Smooth muscle cell of the brain vasculature (primary cell): ENCODE data around the gene ING3.
A peak's percentile ranks its signal among the peaks of the same experiment; 100 is the strongest.
"Not testable (repeated sequence)": the region's sequence is repeated elsewhere in the genome, so short reads cannot be mapped to it uniquely, and the experiment has no call there.

Experiments
- DNase-seq: peaks from one replicate; pipeline ENCODE4 v3.0.0-alpha.2; 2012; ENCODE audit warnings: low read depth, low spot score

ING3 gene

GRCh38 chr7:120949998-120950538 lies 509 bp upstream of the ING3 start:
- no peak for DNase-seq

DNA sequence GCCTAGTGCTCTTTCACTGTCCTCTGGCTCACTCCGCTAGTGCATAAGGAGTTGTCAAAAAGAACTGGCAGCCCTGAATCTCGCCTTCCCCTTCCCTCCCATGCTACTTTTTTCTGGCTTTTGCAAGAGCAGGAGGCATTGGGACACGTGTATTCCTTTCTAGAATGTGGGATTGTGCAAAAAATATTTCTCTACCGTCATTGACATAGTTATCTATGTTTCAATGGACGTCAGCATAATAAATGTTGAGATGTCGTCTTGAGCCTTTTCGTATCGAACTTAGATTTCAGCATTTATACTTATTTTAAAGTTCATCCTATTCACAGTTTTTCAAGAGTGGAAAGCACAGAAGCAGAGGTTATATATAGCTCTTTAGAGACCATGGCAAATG lies 727 bp downstream of the ING3 start:
- DNase-seq, result no peak

- no peak for DNase-seq
Measured at GRCh38 chr7:120951826-120952225, 1.2 kb downstream of the ING3 start.

- DNase-seq, result no peak
Measured at GRCh38 chr7:120955577-120956149, 5.1 kb downstream of the ING3 start.

- no peak for DNase-seq
Measured at GRCh38 chr7:120959929-120960484, 9.4 kb downstream of the ING3 start.

DNA sequence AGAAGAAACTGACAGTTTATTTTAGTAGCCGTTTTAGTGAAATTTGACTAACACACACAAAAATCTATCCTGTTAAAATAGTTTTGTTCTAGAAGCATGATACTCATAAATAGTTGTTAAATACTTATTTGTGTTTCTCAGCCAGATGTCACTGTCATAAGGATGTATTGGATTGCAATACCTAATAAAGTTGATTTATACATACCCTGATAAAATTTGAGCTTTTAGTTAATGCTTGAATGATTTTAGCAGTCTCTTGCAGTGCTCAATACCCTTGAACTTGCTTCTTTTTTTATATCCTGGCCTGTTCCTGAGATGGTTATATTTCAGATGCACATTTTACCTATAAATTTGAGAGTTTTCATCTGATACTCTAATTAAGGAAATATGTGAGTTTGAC lies 10.1 kb downstream of the ING3 start:
- no peak for DNase-seq

DNA sequence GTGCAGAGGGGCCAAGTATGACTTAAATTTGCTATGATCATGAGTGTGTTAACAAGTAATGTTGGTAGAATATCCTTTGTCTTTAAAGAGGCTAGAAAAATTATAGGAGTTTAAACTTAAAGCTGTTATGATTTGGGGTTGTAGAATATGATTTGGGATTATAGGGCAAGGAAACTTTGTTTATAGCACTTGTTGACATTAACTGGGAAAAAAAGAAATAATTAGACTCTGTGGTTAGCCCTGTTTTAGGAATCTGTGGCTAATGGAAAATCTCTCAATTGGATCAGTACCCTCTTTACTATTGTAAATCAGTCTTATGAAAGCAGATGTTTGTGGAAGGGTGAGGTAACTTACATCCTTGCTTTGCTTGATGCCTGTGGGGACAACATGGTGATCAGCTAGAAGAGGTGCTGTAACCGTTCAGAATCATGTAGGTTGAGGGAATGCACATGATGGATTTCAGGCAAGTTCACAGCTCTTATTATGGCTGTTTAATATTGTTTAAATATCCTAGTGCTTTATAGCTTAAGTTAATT lies 11.1 kb downstream of the ING3 start:
- DNase-seq, result no peak

- no peak for DNase-seq
Measured at GRCh38 chr7:120964088-120964487, 13.5 kb downstream of the ING3 start.

DNA sequence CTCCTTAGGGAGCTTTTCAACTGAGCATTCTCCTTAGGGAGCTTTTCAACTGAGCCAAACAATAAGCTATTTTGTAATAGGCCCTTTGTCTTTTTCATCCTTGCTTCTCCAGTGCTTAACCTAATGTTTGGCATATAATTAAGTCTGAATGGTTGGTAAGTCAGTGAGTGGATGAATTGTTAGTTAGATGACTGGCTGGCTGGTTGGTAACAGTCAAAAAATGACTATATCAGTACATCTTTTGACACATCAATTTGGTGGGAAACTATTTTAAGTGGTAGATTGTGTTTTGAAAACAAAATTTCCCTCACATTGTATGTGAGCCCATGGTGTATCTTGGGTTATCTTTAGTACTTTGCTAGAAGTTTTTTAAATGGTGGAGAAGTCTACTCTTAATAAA lies 16.4 kb downstream of the ING3 start:
- no peak for DNase-seq

DNA sequence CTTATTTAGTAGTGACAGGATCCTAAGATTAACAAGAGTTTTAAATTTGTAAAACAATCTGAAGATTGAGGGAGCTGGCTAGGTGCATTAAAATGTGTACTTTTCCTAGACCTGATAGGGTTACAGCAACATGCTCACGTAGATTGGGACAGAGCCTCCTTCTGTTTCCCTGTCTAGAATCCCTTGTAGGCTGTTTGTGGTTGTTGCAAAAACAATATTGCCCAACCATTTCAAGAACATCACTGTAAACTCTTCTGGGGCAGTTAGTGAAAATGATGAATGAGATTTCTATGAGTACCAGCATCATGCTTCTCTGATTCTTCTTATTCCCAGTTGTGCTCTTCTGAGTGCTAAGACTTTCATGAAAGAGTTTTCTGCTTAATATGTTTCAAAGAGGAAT lies 23.3 kb downstream of the ING3 start:
- no peak for DNase-seq

DNA sequence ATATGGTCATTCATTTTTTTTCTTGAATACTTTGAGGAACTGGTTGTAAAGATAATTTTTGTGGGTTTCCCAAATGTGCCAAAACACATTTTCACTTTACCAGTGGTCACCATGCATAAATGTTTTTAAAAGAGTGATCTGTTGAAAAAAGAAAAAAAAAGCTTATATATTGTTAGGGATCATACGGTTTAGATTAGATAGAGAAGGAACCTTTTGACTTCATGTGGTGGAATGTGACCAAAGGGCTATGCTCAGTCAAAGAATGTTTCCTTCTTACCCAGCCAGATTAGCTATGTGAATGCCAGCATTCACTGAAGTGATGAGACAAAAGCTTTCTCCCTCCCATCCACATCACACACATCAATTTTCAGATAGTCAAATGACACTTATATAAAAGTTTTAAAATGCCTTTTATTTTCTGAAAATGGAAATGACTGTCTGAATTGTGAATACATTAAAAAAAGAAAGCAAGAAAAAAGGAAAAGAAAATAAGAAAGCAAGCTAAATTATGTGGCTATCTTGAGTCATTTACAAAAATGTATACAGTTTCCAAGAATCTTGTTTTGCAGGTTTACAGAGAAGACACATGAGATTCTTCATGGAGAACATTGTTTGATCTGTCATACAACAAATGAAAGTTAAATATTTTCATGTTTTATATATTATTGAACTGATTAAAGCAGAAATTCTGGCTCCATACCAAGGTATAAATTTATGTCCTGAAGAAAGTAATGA lies 29.4 kb downstream of the ING3 start:
- DNase-seq, result no peak

DNA sequence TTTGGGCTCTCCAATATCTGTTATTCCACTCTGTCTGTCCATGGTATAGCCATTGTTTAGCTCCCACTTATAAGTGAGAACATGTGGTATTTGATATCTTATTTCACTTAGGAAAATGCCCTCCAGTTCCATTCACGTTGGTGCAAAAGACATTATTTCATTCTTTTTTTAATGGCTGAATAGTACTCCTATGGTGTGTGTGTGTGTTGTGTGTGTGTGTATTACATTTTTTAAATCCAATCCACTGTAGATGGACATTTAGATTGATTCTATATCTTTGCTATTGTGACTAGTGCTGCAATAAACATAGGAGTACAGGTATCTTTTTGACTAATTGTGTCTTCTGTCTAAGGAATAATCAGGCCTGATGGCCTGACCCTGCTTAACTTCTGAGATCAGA lies 30.5 kb downstream of the ING3 start:
- no peak for DNase-seq

DNA sequence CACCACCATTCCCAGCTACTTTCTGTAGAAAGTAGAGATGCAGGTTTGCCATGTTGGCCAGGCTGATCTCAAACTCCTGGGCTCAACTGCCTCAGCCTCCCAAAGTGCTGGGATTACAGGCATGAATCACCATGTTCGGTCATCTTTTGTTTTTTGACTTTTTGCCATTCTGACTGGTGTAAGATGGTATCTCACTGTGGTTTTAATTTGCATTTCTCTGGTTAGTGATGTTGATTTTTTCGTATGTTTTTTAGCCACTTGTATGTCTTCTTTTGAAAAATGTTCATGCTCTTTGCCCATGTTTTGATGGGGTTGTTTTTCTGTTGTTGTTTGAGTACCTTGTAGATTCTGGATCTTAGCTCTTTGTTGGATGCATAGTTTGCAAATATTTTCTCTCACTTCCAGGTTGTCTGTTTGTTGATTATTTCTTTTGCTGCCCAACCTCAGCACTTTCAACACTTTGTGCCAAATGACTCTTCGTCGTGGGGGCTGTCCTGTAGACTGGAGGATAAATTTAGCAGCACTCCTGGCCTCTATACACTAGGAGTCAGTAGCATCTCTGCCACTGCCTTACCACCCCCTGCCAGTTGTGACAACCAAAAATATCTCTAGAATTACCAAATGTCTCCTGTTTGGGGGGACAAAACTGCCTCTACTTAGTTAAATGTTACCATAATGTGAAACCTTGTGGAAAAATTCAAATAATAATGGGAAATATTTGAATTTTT lies 31.5 kb downstream of the ING3 start:
- no peak for DNase-seq

GRCh38 chr7:120983592-120983991 lies 33.0 kb downstream of the ING3 start:
- not testable (repeated sequence) for DNase-seq

GRCh38 chr7:120984406-120984805 lies 33.8 kb downstream of the ING3 start:
- DNase-seq, result no peak

GRCh38 chr7:120985130-120985758 lies 34.7 kb downstream of the ING3 start:
- no peak for DNase-seq

DNA sequence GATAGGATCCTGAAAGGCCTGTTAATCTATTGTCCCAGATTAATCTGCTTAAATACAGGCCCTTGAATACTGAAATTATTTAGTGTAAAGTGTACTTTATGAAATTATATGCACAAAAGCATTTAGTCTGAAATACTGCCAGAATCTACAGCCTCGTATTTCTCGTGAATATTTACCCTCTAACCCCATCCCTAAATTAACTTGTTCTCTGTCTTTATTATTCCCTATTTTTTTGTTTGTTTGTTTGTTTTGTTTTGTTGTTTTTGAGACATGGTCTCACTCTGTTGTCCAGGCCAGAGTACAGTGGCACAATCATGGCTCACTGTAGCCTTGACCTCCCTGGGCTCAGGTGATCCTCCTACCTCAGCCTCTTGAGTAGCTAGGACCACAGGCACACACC lies 35.3 kb downstream of the ING3 start:
- DNase-seq, result no peak

DNA sequence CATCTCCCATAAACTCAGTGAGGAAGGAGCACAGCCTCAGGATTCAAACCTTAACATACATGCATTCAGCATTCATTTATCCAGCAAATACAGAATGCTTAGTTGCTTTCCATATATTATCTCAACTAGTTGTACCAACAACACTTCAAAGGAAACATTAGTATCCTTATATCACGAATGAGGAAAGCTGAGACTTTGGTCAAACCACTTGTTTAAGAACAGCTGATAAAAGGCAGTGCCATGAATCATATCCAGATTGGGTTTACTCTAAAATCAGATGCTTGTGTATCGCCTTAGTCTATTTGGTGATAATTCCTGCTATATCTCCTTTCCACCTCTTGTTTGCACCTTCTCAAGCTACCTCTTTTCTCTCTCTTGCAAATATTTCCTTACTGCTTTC lies 36.1 kb downstream of the ING3 start:
- no peak for DNase-seq

GRCh38 chr7:120987280-120987679 lies 36.7 kb downstream of the ING3 start:
- no peak for DNase-seq

DNA sequence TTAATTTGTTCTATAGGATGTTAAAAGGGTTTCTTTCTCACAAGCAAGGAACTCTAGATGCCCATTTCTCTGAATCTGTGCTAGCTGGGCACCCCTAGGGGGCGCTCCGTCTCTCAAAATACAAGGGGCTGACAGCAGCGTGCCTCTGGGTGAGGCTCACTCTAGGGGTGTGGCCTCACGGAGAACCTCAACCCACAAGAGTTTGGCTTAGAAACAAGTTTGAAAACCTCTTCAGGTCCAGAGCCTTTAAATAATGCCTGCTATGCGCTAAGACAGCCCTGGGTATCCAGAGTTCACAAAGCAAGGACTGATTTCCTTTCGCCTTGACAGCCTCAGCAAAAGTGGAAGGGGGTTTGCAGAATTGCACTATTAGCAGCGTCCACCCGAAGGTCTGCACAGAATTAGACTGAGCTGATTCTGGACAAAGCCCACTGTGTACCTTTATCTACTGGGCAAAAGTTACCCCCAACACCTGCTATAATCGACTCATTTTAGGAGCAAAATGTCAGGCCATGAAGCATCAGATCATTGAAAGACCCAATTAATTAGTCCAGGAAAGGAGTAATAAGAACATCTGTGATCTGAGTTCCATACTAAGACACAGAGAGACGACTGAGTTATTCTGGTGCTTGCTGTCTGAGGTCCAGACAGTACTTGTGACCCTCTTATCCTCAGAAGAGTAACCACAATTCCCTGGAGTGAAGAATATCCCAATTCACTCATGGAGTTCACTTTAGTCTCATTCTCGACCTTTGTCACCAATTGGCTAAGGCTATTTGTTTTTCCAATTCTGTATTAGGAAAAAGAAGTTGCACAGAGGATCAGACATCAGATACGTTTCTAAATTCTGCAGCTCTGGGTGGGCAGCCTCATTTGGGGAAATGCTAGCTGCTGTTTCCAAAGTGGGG lies 37.4 kb downstream of the ING3 start:
- DNase-seq, result peak; percentile 95
